H9 (cell line): Measurements from ENCODE around the gene TSPEAR. TPM values are rescaled to one million over a fixed set of nuclear protein-coding genes. Genes with fewer than 3 reads are reported as not detected.

Experiments used
- DNase-seq: peaks from one replicate; pipeline ENCODE4 v3.0.0-alpha.2; 2017
- H2AFZ ChIP-seq: one replicate; pipeline ENCODE4 v1.6.1; 2013; ENCODE audit warnings: mild to moderate bottlenecking, low read length, control low read depth, moderate library complexity
- H2AK5ac ChIP-seq: 2 replicates; pipeline ENCODE4 v1.6.1; 2013; ENCODE audit warnings: low read length, control low read depth, mixed read lengths; ENCODE audit not compliant: insufficient read length
- H2BK120ac ChIP-seq: one replicate; pipeline ENCODE4 v1.6.1; 2013; ENCODE audit warnings: low read depth, mild to moderate bottlenecking, low read length, control low read depth, inconsistent platforms; ENCODE audit not compliant: poor library complexity, severe bottlenecking
- H2BK12ac ChIP-seq: 2 replicates; pipeline ENCODE4 v1.6.1; 2013; ENCODE audit warnings: low read length, control low read depth, mixed read lengths, low read depth; ENCODE audit not compliant: insufficient read length
- H2BK15ac ChIP-seq: 2 replicates; pipeline ENCODE4 v1.6.1; 2013; ENCODE audit warnings: low read depth, low read length, control low read depth
- H2BK20ac ChIP-seq: one replicate; pipeline ENCODE4 v1.6.1; 2013; ENCODE audit warnings: low read depth, mild to moderate bottlenecking, low read length, control low read depth, inconsistent platforms; ENCODE audit not compliant: poor library complexity, severe bottlenecking
- H2BK5ac ChIP-seq: 2 replicates; pipeline ENCODE4 v1.6.1; 2013; ENCODE audit warnings: low read length, control low read depth, mixed read lengths; ENCODE audit not compliant: insufficient read length
- H3K14ac ChIP-seq: 2 replicates; pipeline ENCODE4 v1.6.1; 2013; ENCODE audit warnings: low read length, control low read depth; ENCODE audit not compliant: insufficient read depth
- H3K18ac ChIP-seq: 2 replicates; pipeline ENCODE4 v1.6.1; 2013; ENCODE audit warnings: low read depth, mild to moderate bottlenecking, mixed read lengths, low read length, control low read depth; ENCODE audit not compliant: insufficient read length
- H3K23ac ChIP-seq: 2 replicates; pipeline ENCODE4 v1.6.1; 2013; ENCODE audit warnings: low read length, control low read depth, mixed read lengths, low read depth; ENCODE audit not compliant: insufficient read length
- H3K23me2 ChIP-seq: 2 replicates; pipeline ENCODE4 v1.6.1; 2013; ENCODE audit warnings: low read depth, mild to moderate bottlenecking, mixed read lengths, low read length, control low read depth; ENCODE audit not compliant: insufficient read length, poor library complexity, severe bottlenecking
- H3K27ac ChIP-seq: 2 replicates; pipeline ENCODE4 v1.5.1; 2013; ENCODE audit warnings: low read length, control low read depth, mixed read lengths, low read depth; ENCODE audit not compliant: insufficient read length
- H3K27me3 ChIP-seq: 2 replicates; pipeline ENCODE4 v1.6.1; 2013; ENCODE audit warnings: low read length, control low read depth, inconsistent platforms; ENCODE audit not compliant: insufficient read depth
- H3K4ac ChIP-seq: 2 replicates; pipeline ENCODE4 v1.6.1; 2013; ENCODE audit warnings: low read depth, mild to moderate bottlenecking, control low read depth, inconsistent platforms, low read length, moderate library complexity
- H3K4me1 ChIP-seq: 2 replicates; pipeline ENCODE4 v1.6.1; 2013; ENCODE audit warnings: low read length, control low read depth, inconsistent platforms; ENCODE audit not compliant: insufficient read depth
- H3K4me2 ChIP-seq: 2 replicates; pipeline ENCODE4 v1.6.1; 2013; ENCODE audit warnings: low read length, control low read depth, mixed read lengths; ENCODE audit not compliant: insufficient read length, insufficient read depth
- H3K56ac ChIP-seq: 2 replicates; pipeline ENCODE4 v1.6.1; 2013; ENCODE audit warnings: low read depth, mild to moderate bottlenecking, mixed read lengths, low read length, control low read depth; ENCODE audit not compliant: insufficient read length
- H3K79me1 ChIP-seq: 2 replicates; pipeline ENCODE4 v1.6.1; 2013; ENCODE audit warnings: low read depth, mild to moderate bottlenecking, moderate library complexity, low read length, control low read depth, inconsistent platforms; ENCODE audit not compliant: insufficient read depth, poor library complexity, severe bottlenecking
- H3K79me2 ChIP-seq: 2 replicates; pipeline ENCODE4 v1.6.1; 2013; ENCODE audit warnings: low read length, control low read depth, inconsistent platforms; ENCODE audit not compliant: insufficient read depth
- H3K9ac ChIP-seq: 2 replicates; pipeline ENCODE4 v1.6.1; 2013; ENCODE audit warnings: low read length, control low read depth, mixed read lengths; ENCODE audit not compliant: insufficient read length; ENCODE audit errors: extremely low read depth
- H3K9me3 ChIP-seq: one replicate; pipeline ENCODE4 v1.6.1; 2013; ENCODE audit warnings: low read depth, low read length, inconsistent platforms; ENCODE audit not compliant: control insufficient read depth
- H3T11ph ChIP-seq: one replicate; pipeline ENCODE4 v1.6.1; 2013; ENCODE audit warnings: mild to moderate bottlenecking, low read length, control low read depth, inconsistent platforms
- H4K20me1 ChIP-seq: one replicate; pipeline ENCODE4 v1.6.1; 2013; ENCODE audit not compliant: control insufficient read depth, insufficient read length, insufficient read depth
- H4K5ac ChIP-seq: 2 replicates; pipeline ENCODE4 v1.6.1; 2013; ENCODE audit warnings: low read depth, mild to moderate bottlenecking, mixed read lengths, low read length, control low read depth; ENCODE audit not compliant: insufficient read length
- H4K8ac ChIP-seq: replicated peaks from 2 replicates; pipeline ENCODE4 v1.6.1; 2013; ENCODE audit warnings: low read length, control low read depth, mixed read lengths, low read depth; ENCODE audit not compliant: insufficient read length
- H4K91ac ChIP-seq: 2 replicates; pipeline ENCODE4 v1.6.1; 2013; ENCODE audit warnings: low read depth, mild to moderate bottlenecking, moderate library complexity, mixed read lengths, low read length, control low read depth; ENCODE audit not compliant: insufficient read length
- H3K27ac Mint-ChIP-seq, 3 experiments: 2 replicates in 2 of 3; 3 replicates in 1 of 3; pipeline ENCODE4 v1.8.0; 2020 to 2021; ENCODE audit warnings: mixed read lengths in 3 of 3, mild to moderate bottlenecking in 1 of 3, moderate library complexity in 1 of 3
- H3K27me3 Mint-ChIP-seq: 2 replicates; pipeline ENCODE4 v1.8.0; 2021; ENCODE audit warnings: low read depth, mild to moderate bottlenecking, moderate library complexity, mixed read lengths
- H3K36me3 Mint-ChIP-seq, 3 experiments: 2 replicates in 2 of 3; 3 replicates in 1 of 3; pipeline ENCODE4 v1.8.0; 2020 to 2021; ENCODE audit warnings: low read depth in 3 of 3, mixed read lengths in 3 of 3; ENCODE audit not compliant: insufficient read depth in 1 of 3
- H3K4me1 Mint-ChIP-seq, 2 experiments: 2 replicates each; pipeline ENCODE4 v1.8.0; 2020; ENCODE audit warnings: mixed read lengths in 2 of 2
- H3K4me3 Mint-ChIP-seq, 2 experiments: 2 replicates in 1 of 2; 3 replicates in 1 of 2; pipeline ENCODE4 v1.8.0; 2020 to 2021; ENCODE audit warnings: mild to moderate bottlenecking in 2 of 2, mixed read lengths in 2 of 2, moderate library complexity in 1 of 2
- H3K9me3 Mint-ChIP-seq, 2 experiments: 2 replicates in 1 of 2; 3 replicates in 1 of 2; pipeline ENCODE4 v1.8.0; 2020; ENCODE audit warnings: mild to moderate bottlenecking in 2 of 2, mixed read lengths in 2 of 2, moderate library complexity in 1 of 2
- WGBS: extraction: QIAGEN DNeasy Blood & Tissue Kit; methylation state at CpG from one replicate; pipeline ENCODE4 v1.1.7; 2013; ENCODE audit warnings: missing lambda C conversion rate, low lambda C conversion rate, mixed read lengths; ENCODE audit not compliant: insufficient read length; ENCODE audit errors: extremely low coverage; 5-methylcytosine and 5-hydroxymethylcytosine counted together
- total RNA-seq: library from RNA; stranded (reverse); gene quantifications from 2 replicates; pipeline ENCODE4 v1.2.1, GENCODE V29; 2021
- TF ChIP-seq, protein P1 (sequence below): fragments of 200-600 bp; sonication (generic); conservative IDR thresholded peaks from 3 replicates; pipeline ENCODE4 v1.8.0; 2021; ENCODE audit warnings: antibody characterized with exemption, mild to moderate bottlenecking

Gene TSPEAR
- total RNA-seq, 1 experiment from 2014 or later = 1.3 TPM

DNA sequence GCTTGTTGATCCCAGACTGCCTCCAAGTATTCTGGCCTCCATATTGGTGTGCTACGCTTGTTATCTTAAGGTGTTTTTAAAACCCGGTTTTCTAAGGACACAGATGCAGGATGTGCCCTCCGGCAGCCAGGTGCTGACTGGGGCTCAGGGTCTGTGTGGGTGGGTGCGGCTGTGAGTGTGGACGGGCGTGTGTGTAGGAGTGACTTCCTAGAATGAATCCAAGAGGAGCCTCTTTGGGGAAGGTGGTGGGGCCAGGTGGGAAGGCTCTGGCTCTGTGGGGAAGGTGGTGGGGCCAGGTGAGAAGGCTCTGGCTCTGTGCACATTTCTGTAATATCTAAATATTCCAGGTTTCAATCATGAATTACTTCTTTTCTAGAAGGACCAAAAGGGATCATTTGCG, 12.8 kb upstream of the TSPEAR start:
- H3K27ac ChIP-seq = no peak overlapping the region
- H3K79me1 ChIP-seq = no peaks in the 10 kb centered on the region
- H4K8ac ChIP-seq = no peak overlapping the region
- no peaks in the 10 kb centered on the region for H3K23me2 ChIP-seq
- TF ChIP-seq, protein P1, sequence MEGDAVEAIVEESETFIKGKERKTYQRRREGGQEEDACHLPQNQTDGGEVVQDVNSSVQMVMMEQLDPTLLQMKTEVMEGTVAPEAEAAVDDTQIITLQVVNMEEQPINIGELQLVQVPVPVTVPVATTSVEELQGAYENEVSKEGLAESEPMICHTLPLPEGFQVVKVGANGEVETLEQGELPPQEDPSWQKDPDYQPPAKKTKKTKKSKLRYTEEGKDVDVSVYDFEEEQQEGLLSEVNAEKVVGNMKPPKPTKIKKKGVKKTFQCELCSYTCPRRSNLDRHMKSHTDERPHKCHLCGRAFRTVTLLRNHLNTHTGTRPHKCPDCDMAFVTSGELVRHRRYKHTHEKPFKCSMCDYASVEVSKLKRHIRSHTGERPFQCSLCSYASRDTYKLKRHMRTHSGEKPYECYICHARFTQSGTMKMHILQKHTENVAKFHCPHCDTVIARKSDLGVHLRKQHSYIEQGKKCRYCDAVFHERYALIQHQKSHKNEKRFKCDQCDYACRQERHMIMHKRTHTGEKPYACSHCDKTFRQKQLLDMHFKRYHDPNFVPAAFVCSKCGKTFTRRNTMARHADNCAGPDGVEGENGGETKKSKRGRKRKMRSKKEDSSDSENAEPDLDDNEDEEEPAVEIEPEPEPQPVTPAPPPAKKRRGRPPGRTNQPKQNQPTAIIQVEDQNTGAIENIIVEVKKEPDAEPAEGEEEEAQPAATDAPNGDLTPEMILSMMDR = no peak
- H3K18ac ChIP-seq = no peak overlapping the region
- no peak overlapping the region for H2AK5ac ChIP-seq
- no peaks in the 10 kb centered on the region for H3K36me3 Mint-ChIP-seq
- H3K27ac Mint-ChIP-seq = peak overlapping the region in 1 of 3 experiments; percentile 53; a peak in 1 of 7 replicates
- H3K4me1 ChIP-seq = no peaks in the 10 kb centered on the region
- no peak overlapping the region for H3K4ac ChIP-seq
- H4K91ac ChIP-seq = no peak overlapping the region
- no peaks in the 10 kb centered on the region for H4K20me1 ChIP-seq
- H3K27me3 Mint-ChIP-seq = peaks cover 24% of the 10 kb centered on the region
- no peak for DNase-seq
- no peak overlapping the region for H4K5ac ChIP-seq
- no peak overlapping the region for H2BK15ac ChIP-seq
- no peak overlapping the region for H2BK20ac ChIP-seq
- H3K4me1 Mint-ChIP-seq = peaks cover 10 to 16% of the 10 kb centered on the region in 2 experiments
- no CpG with 5 or more reads among the region's 7 CpGs for WGBS
- H2BK12ac ChIP-seq = no peak overlapping the region
- H2BK120ac ChIP-seq = no peak overlapping the region
- H3K9me3 Mint-ChIP-seq = peaks cover 0 to 4% of the 10 kb centered on the region in 2 experiments; a peak in 1 of 5 replicates
- no peak overlapping the region for H3K14ac ChIP-seq
- no peaks in the 10 kb centered on the region; the same call in 1 of the 2 replicates for H3K27me3 ChIP-seq
- no peak overlapping the region for H3K23ac ChIP-seq
- no peak overlapping the region for H2AFZ ChIP-seq
- no peak overlapping the region for H3K4me2 ChIP-seq
- H3K9me3 ChIP-seq = no peaks in the 10 kb centered on the region
- H3K4me3 Mint-ChIP-seq = peak overlapping the region in 1 of 2 experiments; percentile 41; a peak in 2 of 5 replicates
- H3K56ac ChIP-seq = no peak overlapping the region
- no peak overlapping the region for H2BK5ac ChIP-seq
- no peak overlapping the region for H3K9ac ChIP-seq
- no peak overlapping the region for H3T11ph ChIP-seq
- no peaks in the 10 kb centered on the region for H3K79me2 ChIP-seq
